PFSK-1 (cell line): Measurements from ENCODE around the gene MYO10.

ENCODE experiments used
- FOXP2 ChIP-seq: optimal IDR thresholded peaks from 2 replicates; pipeline ENCODE3; 2011; ENCODE audit warnings: borderline replicate concordance, control low read depth, inconsistent platforms; ENCODE audit not compliant: insufficient read depth; ENCODE audit errors: extremely low read length, extremely low read depth
- POLR2AphosphoS5 ChIP-seq: IDR thresholded peaks from 2 replicates; pipeline ENCODE4 v1.6.1; 2012; ENCODE audit warnings: low read depth, mild to moderate bottlenecking, control low read depth, low read length, moderate library complexity
- REST ChIP-seq, 2 experiments: IDR thresholded peaks; 2 replicates each; pipeline versions ENCODE4 v1.6.1 to v1.8.0; 2011 to 2012; ENCODE audit warnings: low read depth in 2 of 2, low read length in 2 of 2, control low read depth in 1 of 2, inconsistent platforms in 1 of 2, mild to moderate bottlenecking in 1 of 2, moderate library complexity in 1 of 2; ENCODE audit not compliant: insufficient read depth in 1 of 2
- SIN3A ChIP-seq: IDR thresholded peaks from 2 replicates; pipeline ENCODE4 v1.6.1; 2012; ENCODE audit warnings: mild to moderate bottlenecking, low read length, moderate library complexity, borderline replicate concordance; ENCODE audit not compliant: insufficient read depth
- TAF1 ChIP-seq: IDR thresholded peaks from 2 replicates; pipeline ENCODE4 v1.6.1; 2012; ENCODE audit warnings: low read length, control low read depth, borderline replicate concordance; ENCODE audit not compliant: insufficient read depth

Gene MYO10

GRCh38 chr5:16844952-16845351 lies 91.1 kb downstream of the MYO10 start:
- TF ChIP-seq REST (IDR thresholded peaks at IDR 0.05; ENCODE audit: insufficient read depth in 1 of 2, low read depth in 2 of 2, low read length in 2 of 2) (no peak), TAF1 (no peak), FOXP2 (no peak), POLR2AphosphoS5 (no peak), SIN3A (no peak)

GRCh38 chr5:16842896-16843295 lies 93.2 kb downstream of the MYO10 start:
- TF ChIP-seq POLR2AphosphoS5 = no peak
- no peak for TF ChIP-seq REST (IDR thresholded peaks at IDR 0.05; ENCODE audit: insufficient read depth in 1 of 2, low read depth in 2 of 2, low read length in 2 of 2)
- no peak for TF ChIP-seq TAF1
- TF ChIP-seq SIN3A = no peak
- no peak for TF ChIP-seq FOXP2

- TF ChIP-seq SIN3A = no peak
- no peak for TF ChIP-seq POLR2AphosphoS5
- TF ChIP-seq REST (IDR thresholded peaks at IDR 0.05; ENCODE audit: insufficient read depth in 1 of 2, low read depth in 2 of 2, low read length in 2 of 2) = no peak
- no peak for TF ChIP-seq TAF1
- TF ChIP-seq FOXP2 = no peak
These were observed 94.7 kb downstream of the MYO10 start for GRCh38 chr5:16841416-16841815.

DNA sequence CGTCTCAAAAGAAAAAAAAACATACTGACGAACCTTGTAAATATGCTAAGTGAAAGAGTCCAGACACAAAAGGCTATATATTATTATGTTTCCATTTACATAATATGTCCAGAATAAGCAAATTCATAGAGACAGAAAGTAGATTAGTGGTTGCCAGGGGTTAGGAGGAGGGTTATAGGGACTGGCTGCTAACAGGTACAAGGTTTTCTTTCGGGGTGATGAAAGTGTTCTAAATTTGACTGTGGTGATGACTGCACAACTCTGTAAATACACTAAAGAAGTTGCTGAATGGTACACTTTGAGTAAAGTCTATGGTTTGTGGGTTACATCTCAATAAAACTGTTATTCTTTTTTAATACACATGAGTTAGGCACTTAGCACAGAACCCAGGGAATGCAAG lies 98.8 kb downstream of the MYO10 start:
- TF ChIP-seq FOXP2 = no peak
- no peak for TF ChIP-seq SIN3A
- no peak for TF ChIP-seq REST (IDR thresholded peaks at IDR 0.05; ENCODE audit: insufficient read depth in 1 of 2, low read depth in 2 of 2, low read length in 2 of 2)
- no peak for TF ChIP-seq TAF1
- TF ChIP-seq POLR2AphosphoS5 = no peak

- no peak for TF ChIP-seq SIN3A
- TF ChIP-seq REST (IDR thresholded peaks at IDR 0.05; ENCODE audit: insufficient read depth in 1 of 2, low read depth in 2 of 2, low read length in 2 of 2) = peak; percentile 51 to 84; a peak in 3 of 4 replicates
These were observed 102.1 kb downstream of the MYO10 start for GRCh38 chr5:16834029-16834428.
